Liver (tissue), 3 donors: ENCODE data around the gene IP6K1.
"Not testable (repeated sequence)": the region's sequence is repeated elsewhere in the genome, so short reads cannot be mapped to it uniquely, and the experiment has no call there.

Source experiments
- CTCF ChIP-seq: fragments of 150-350 bp; IDR thresholded peaks from 2 replicates; pipeline ENCODE4 v1.5.1; 2017; ENCODE audit warnings: improper control_type of control experiment, low read depth, low read length; ENCODE audit not compliant: missing input control
- EGR1 ChIP-seq, 2 donors: IDR thresholded peaks; 2 replicates each; pipeline ENCODE4 v1.6.1; 2016 to 2018; ENCODE audit warnings: antibody characterized with exemption in 2 of 2, low read depth in 2 of 2
- FOXA2 ChIP-seq: IDR thresholded peaks from 2 replicates; pipeline ENCODE4 v1.6.1; 2016; ENCODE audit warnings: antibody characterized with exemption
- GABPA ChIP-seq, 2 donors: IDR thresholded peaks in 1 of 2; conservative IDR thresholded peaks in 1 of 2; 2 replicates each; pipeline ENCODE4 v1.6.1; 2016; ENCODE audit warnings: antibody characterized with exemption in 2 of 2, mild to moderate bottlenecking in 1 of 2, moderate library complexity in 1 of 2
- JUND ChIP-seq, 2 donors: IDR thresholded peaks; 2 replicates each; pipeline ENCODE4 v1.6.1; 2016; ENCODE audit warnings: antibody characterized with exemption in 2 of 2
- MAX ChIP-seq: IDR thresholded peaks from 2 replicates; pipeline ENCODE4 v1.6.1; 2016; ENCODE audit warnings: antibody characterized with exemption
- RAD21 ChIP-seq, 2 donors: IDR thresholded peaks; 2 replicates each; pipeline ENCODE4 v1.6.1; 2016; ENCODE audit warnings: antibody characterized with exemption in 2 of 2, mild to moderate bottlenecking in 2 of 2
- RXRA ChIP-seq, 2 donors: IDR thresholded peaks; 2 replicates each; pipeline ENCODE4 v1.6.1; 2017 to 2018; ENCODE audit warnings: antibody characterized with exemption in 2 of 2, mild to moderate bottlenecking in 1 of 2
- TAF1 ChIP-seq: conservative IDR thresholded peaks from 2 replicates; pipeline ENCODE4 v1.6.1; 2016; ENCODE audit warnings: antibody characterized with exemption, mild to moderate bottlenecking
- YY1 ChIP-seq: IDR thresholded peaks from 2 replicates; pipeline ENCODE4 v1.6.1; 2016; ENCODE audit warnings: antibody characterized with exemption, mild to moderate bottlenecking
- TF ChIP-seq, protein P1 (sequence below): IDR thresholded peaks from 2 replicates; pipeline ENCODE4 v1.6.1; 2016; ENCODE audit warnings: antibody characterized with exemption
- TF ChIP-seq, protein P2 (sequence below): IDR thresholded peaks from 2 replicates; pipeline ENCODE4 v1.6.1; 2016; ENCODE audit warnings: antibody characterized with exemption, mild to moderate bottlenecking
- TF ChIP-seq, protein P3 (sequence below): IDR thresholded peaks from 2 replicates; pipeline ENCODE4 v1.6.1; 2016; ENCODE audit warnings: antibody characterized with exemption
- donor health status: healthy.
- donor health status: healthy.

- TF ChIP-seq CTCF; MAX; EGR1 (IDR thresholded peaks at IDR 0.05; ENCODE audit: low read depth in 2 of 2); RAD21 (IDR thresholded peaks at IDR 0.05); FOXA2: not testable (repeated sequence)
- TF ChIP-seq, protein P1, sequence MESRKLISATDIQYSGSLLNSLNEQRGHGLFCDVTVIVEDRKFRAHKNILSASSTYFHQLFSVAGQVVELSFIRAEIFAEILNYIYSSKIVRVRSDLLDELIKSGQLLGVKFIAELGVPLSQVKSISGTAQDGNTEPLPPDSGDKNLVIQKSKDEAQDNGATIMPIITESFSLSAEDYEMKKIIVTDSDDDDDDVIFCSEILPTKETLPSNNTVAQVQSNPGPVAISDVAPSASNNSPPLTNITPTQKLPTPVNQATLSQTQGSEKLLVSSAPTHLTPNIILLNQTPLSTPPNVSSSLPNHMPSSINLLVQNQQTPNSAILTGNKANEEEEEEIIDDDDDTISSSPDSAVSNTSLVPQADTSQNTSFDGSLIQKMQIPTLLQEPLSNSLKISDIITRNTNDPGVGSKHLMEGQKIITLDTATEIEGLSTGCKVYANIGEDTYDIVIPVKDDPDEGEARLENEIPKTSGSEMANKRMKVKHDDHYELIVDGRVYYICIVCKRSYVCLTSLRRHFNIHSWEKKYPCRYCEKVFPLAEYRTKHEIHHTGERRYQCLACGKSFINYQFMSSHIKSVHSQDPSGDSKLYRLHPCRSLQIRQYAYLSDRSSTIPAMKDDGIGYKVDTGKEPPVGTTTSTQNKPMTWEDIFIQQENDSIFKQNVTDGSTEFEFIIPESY, result not testable (repeated sequence)
- TF ChIP-seq TAF1, result peak; percentile 62
- TF ChIP-seq, protein P2, sequence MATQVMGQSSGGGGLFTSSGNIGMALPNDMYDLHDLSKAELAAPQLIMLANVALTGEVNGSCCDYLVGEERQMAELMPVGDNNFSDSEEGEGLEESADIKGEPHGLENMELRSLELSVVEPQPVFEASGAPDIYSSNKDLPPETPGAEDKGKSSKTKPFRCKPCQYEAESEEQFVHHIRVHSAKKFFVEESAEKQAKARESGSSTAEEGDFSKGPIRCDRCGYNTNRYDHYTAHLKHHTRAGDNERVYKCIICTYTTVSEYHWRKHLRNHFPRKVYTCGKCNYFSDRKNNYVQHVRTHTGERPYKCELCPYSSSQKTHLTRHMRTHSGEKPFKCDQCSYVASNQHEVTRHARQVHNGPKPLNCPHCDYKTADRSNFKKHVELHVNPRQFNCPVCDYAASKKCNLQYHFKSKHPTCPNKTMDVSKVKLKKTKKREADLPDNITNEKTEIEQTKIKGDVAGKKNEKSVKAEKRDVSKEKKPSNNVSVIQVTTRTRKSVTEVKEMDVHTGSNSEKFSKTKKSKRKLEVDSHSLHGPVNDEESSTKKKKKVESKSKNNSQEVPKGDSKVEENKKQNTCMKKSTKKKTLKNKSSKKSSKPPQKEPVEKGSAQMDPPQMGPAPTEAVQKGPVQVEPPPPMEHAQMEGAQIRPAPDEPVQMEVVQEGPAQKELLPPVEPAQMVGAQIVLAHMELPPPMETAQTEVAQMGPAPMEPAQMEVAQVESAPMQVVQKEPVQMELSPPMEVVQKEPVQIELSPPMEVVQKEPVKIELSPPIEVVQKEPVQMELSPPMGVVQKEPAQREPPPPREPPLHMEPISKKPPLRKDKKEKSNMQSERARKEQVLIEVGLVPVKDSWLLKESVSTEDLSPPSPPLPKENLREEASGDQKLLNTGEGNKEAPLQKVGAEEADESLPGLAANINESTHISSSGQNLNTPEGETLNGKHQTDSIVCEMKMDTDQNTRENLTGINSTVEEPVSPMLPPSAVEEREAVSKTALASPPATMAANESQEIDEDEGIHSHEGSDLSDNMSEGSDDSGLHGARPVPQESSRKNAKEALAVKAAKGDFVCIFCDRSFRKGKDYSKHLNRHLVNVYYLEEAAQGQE, result peak; percentile 76
- TF ChIP-seq RXRA (IDR thresholded peaks at IDR 0.05), result peak; percentile 65 to 67
- peak in 1 of 2 donors; percentile 81 for TF ChIP-seq GABPA (IDR thresholded peaks at IDR 0.05 in 1 of 2, conservative IDR thresholded peaks at IDR 0.05 in 1 of 2)
- TF ChIP-seq, protein P3, sequence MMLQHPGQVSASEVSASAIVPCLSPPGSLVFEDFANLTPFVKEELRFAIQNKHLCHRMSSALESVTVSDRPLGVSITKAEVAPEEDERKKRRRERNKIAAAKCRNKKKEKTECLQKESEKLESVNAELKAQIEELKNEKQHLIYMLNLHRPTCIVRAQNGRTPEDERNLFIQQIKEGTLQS, result not testable (repeated sequence)
- TF ChIP-seq YY1, result peak; percentile 46
- TF ChIP-seq JUND (IDR thresholded peaks at IDR 0.05), result peak in 1 of 2 donors; percentile 6
These were observed 97.8 kb downstream of the IP6K1 start for GRCh38 chr3:49688338-49689045.
